ENCODE data around the gene DRGX.

DNA sequence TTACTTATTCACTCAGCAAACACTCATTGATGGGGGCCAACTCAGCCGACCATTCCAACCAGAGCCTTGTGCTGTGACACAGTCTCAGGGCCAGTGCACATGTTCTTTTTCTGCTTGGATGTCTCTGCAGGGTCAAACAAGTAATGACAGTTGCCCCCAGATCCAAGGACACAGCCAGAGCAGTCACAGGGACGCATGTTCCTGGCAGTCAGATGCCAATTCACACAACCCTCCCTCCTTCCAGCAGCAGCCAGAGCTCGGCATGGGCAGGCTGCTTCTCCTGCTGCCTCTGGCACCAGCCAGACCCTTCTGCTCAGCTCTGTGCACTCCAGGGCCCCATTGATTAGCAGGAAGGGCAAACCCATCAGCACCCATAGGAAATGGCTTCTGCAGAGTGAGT lies 20.3 kb downstream of the DRGX start:
- no peak for TF ChIP-seq CTCF (IDR thresholded peaks at IDR 0.05)
- no peak for TF ChIP-seq POLR2A (IDR thresholded peaks at IDR 0.05)

Data from uterus (tissue), 2 donors.